CD4-positive, alpha-beta T cell treated with Interleukin-15 for 4 hours (primary cell): ENCODE results near the gene WDFY3.

ENCODE experiments used
- DNase-seq: peaks from one replicate; pipeline ENCODE4 v3.0.0-alpha.2; 2020; ENCODE audit warnings: low spot score

WDFY3 gene

GRCh38 chr4:84912741-84913140 is 53.7 kb downstream of the WDFY3 start:
- no peak for DNase-seq

DNA sequence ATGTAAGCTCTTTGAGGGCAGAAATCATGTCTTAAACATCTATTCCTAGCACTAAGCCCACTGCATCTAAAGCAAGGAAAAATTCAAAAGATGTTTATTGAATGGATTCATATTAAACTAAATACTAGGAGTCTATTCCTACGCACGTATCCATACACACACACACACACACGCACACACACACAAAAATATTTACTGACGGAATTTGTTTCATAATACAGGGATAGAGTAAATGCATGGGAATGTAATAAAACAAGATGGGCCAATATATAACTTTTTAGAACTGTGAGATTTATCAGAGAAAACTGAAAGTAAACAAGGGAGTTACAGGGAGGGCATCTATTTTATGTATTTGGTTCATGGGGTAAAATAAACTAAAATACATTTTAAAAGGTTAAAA is 57.6 kb downstream of the WDFY3 start:
- DNase-seq, result no peak

- no peak for DNase-seq
These were observed 59.3 kb downstream of the WDFY3 start for GRCh38 chr4:84907145-84907544.

DNA sequence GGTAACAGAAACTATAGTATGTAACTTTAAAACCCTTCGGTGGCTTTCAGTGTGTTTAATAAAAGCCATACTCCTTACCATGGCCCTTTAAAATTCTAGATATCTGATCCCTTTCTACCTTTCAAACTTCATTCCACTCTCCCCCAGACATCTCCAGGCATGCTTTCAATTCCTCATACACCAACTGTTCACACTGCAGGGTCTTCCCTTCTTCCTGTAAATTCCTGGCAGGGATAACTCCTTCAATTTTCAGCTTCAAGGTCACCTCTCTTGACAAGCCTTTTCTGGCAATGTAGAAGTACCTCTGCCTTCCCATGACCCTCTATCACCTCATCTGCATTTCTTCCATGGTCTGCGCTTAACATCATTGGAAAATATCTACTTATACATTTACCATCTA is 60.8 kb downstream of the WDFY3 start:
- DNase-seq, result no peak

- DNase-seq, result no peak
These were observed 64.7 kb downstream of the WDFY3 start for GRCh38 chr4:84901740-84902281.

DNA sequence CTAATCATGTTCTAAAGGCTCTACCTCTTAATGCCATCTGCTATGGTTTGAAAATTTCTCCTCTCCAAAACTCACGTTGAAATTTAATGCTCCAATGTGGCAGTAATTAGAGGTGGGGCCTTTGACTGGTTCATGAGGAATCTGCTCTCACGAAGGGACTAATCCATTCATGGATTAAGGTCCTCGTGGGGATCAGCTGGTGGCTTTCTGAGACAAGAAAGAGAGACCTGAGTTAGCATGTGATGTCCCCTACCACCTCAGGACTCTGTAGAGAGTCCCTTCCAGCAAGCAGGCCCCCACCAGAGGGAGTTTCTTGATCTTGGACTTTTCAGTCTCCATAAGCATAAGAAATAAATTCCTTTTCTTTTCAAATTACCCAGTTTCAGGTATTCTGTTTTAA is 65.3 kb downstream of the WDFY3 start:
- DNase-seq, result no peak

- DNase-seq, result no peak
These were observed 66.9 kb downstream of the WDFY3 start for GRCh38 chr4:84899616-84900015.

DNA sequence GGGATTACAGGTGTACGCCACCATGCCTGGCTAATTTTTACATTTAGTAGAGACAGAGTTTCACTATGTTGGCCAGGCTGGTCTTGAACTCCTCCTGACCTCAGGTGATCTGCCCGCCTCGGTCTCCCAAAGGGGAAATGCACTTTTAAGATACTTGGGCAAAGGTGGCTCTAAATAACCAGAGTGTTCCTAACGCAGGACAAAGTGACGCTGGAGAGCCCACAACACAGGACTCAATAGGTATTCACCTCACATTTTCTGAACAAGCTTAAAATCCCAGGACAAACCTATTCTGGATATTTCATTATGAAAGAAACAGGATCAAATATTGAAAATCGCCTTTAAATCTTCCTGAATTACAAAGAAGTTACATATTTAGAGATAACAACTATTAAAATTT is 69.0 kb downstream of the WDFY3 start:
- no peak for DNase-seq

DNA sequence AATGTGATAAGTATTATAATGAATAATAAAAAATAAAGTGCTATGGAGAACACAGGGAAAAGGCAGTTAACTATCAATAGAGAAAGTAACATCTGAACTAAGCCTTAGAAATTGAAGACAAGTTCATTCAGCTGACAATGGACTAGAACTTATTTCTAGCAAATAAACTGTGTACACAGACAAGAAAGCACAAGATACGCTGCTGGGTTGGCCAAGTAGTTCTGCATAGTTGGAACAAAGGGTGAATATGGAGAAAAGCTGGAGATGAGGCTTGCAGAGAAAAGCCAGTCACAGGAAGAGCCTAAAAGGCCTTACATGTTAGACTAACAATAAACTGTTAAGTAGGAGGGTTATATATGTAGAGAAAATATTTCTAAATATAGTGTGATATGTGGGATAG is 71.2 kb downstream of the WDFY3 start:
- DNase-seq, result no peak

- no peak for DNase-seq
These were observed 71.9 kb downstream of the WDFY3 start for GRCh38 chr4:84894621-84895020.

DNA sequence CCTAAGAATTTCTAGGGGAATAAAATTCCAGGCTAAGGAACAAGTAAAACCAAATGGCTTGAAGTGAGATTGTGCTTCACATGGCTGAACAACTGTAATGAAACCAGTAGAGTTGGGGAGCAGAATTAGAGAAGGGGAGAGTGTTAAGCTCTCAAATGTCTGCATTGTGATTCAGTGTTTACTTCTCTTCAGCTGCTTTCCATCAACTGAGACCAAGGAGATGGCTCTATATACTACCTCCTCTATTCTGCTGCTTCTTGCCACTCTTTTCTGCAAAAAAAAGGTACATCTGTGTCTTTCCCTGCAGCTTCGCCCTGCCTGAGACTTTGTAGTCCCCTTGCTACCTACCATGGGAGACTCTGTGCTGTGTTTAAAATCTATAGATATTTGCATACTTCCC is 73.5 kb downstream of the WDFY3 start:
- DNase-seq, result no peak

DNA sequence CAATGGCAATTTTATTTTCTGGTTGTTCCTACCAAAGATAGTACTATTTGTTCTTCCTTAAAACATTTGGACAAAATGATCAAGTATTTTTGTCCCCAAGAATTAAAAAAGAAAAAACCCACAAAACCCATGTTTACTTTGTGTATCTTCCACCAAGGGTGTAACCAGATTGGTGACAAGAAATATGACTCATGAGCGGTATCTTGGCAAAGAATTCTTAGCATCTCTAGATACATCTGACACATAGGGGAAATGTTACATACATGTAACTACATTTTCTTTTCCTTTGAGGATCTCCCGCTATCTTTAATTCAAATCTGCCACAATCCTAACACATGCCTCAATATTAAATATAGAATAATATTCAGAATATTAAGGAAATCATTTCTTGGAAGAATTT is 78.7 kb downstream of the WDFY3 start:
- no peak for DNase-seq

DNA sequence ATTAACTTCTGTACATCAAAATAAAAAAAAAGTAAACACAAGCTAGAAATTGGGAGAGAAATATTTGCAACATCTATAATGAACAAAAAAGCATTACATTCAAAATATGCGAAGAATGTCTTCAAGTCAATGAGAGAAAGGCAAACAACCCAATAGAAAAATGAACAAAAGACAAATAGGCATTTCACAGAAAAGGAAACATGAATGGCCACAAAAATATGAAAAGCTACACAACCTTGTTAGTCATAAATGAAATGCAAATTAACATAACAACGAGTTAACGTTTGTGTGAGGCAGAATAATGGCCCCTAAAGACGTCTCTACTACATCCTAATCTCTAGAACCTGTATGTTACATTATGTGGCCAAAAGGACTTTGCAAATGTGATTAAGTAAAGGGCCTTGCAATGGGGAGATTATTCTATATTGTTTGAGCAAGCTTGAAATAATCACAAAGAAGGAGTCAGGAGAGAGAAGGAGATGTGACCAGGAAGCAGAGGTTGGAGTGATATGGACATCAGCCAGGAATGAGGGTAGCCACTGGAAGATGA is 86.8 kb downstream of the WDFY3 start:
- no peak for DNase-seq

DNA sequence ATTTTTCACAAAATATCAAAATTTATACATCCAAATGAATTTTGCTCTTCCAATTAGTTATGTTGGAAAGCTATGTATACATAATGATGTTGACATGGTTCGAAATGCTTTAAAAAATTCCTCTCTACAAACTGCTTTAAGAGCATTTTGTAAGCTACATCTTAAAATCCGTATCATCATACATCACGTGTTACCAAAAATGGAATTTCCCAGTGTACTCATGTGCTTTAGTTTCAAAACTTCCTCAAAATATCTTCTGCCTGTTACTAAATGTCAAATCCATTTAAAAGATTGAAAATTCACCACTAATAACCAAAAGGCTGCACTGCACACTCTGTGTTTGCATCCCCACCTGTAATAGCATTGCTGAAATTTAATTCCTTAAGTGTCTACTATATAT is 87.9 kb downstream of the WDFY3 start:
- no peak for DNase-seq

GRCh38 chr4:84878090-84878489 is 88.4 kb downstream of the WDFY3 start:
- DNase-seq, result no peak

- DNase-seq, result no peak
These were observed 89.2 kb downstream of the WDFY3 start for GRCh38 chr4:84877051-84877833.

DNA sequence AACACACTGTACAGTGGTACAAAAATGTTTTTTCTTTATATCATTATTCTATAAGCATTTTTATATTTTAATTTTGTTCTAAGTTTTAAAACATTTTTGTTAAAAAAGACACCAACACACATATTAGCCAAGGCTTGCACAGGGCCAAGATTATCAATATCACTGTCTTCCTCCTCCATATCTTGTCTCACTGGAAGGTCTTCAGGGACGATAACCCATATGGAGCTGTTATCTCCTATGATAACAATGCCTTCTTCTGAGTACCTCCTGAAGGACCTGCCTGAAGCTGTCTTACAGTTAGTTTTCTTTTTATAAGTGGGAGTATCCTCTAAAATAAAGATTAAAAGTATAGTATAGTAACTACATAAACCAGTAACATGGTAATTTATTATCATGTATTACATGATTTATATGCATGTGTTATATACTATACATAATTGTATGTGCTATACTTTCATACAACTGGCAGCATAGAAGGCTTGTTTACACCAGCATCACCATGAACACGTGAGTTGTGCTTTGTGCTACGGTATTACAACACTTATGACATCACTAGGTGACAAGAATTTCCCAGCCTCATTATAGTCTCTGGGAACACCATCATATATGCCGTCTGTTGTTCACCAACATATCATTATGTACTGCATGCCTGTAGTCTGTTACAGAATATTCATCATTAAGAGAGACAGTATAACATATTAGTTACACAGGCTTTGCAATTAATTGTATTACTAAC is 90.7 kb downstream of the WDFY3 start:
- no peak for DNase-seq

GRCh38 chr4:84874619-84875018 is 91.9 kb downstream of the WDFY3 start:
- DNase-seq, result no peak

- no peak for DNase-seq
These were observed 95.9 kb downstream of the WDFY3 start for GRCh38 chr4:84870398-84871163.

- no peak for DNase-seq
These were observed 100.2 kb downstream of the WDFY3 start for GRCh38 chr4:84866295-84866694.

GRCh38 chr4:84865600-84865999 is 100.9 kb downstream of the WDFY3 start:
- no peak for DNase-seq

GRCh38 chr4:84862064-84862463 is 104.4 kb downstream of the WDFY3 start:
- no peak for DNase-seq
